GM19324 (cell line): Measurements from ENCODE around the gene IL18BP.

ENCODE experiments used
- ATAC-seq: cut with Tn5 transposase; IDR thresholded peaks from one replicate; pipeline ENCODE4 v1.9.1; 2021; ENCODE audit warnings: mild to moderate bottlenecking, moderate library complexity; ENCODE audit not compliant: unreplicated experiment, low FRiP score

The IL18BP gene

GRCh38 chr11:72010529-72011233 lies 12.0 kb downstream of the IL18BP start:
- ATAC-seq = no peak

- ATAC-seq = no peak
Observed at GRCh38 chr11:72012091-72012630, 13.5 kb downstream of the IL18BP start.

GRCh38 chr11:72012897-72013721 lies 14.4 kb downstream of the IL18BP start:
- ATAC-seq = no peak

GRCh38 chr11:72013765-72014711 lies 15.3 kb downstream of the IL18BP start:
- ATAC-seq = no peak

- no peak for ATAC-seq
Observed at GRCh38 chr11:72014761-72015320, 16.1 kb downstream of the IL18BP start.

GRCh38 chr11:72015511-72016061 lies 16.9 kb downstream of the IL18BP start:
- ATAC-seq = no peak

- ATAC-seq = no peak
Observed at GRCh38 chr11:72018171-72018570, 19.5 kb downstream of the IL18BP start.

GRCh38 chr11:72023335-72023734 lies 24.6 kb downstream of the IL18BP start:
- ATAC-seq = no peak

GRCh38 chr11:72024069-72024754 lies 25.5 kb downstream of the IL18BP start:
- no peak for ATAC-seq

GRCh38 chr11:72026090-72026489 lies 27.4 kb downstream of the IL18BP start:
- ATAC-seq = no peak

GRCh38 chr11:72030472-72031045 lies 31.9 kb downstream of the IL18BP start:
- no peak for ATAC-seq

- no peak for ATAC-seq
Observed at GRCh38 chr11:72036687-72037086, 38.0 kb downstream of the IL18BP start.

GRCh38 chr11:72037554-72038311 lies 39.0 kb downstream of the IL18BP start:
- no peak for ATAC-seq

GRCh38 chr11:72038491-72038890 lies 39.8 kb downstream of the IL18BP start:
- no peak for ATAC-seq

GRCh38 chr11:72039031-72039855 lies 40.5 kb downstream of the IL18BP start:
- no peak for ATAC-seq

GRCh38 chr11:72039856-72040401 lies 41.2 kb downstream of the IL18BP start:
- no peak for ATAC-seq
